PC-9 (cell line): ENCODE results near the gene HSPB8.

Experiments used
- EZH2 ChIP-seq: fragments of 200-600 bp; sonication (generic); IDR thresholded peaks from 2 replicates; pipeline ENCODE4 v1.8.0; 2017; ENCODE audit warnings: antibody characterized with exemption, low read depth
- TF ChIP-seq, protein P1 (sequence below): fragments of 200-600 bp; sonication (generic); conservative IDR thresholded peaks from 2 replicates; pipeline ENCODE4 v1.6.1; 2017; ENCODE audit warnings: mixed run types, antibody characterized with exemption, mild to moderate bottlenecking, moderate library complexity

DNA sequence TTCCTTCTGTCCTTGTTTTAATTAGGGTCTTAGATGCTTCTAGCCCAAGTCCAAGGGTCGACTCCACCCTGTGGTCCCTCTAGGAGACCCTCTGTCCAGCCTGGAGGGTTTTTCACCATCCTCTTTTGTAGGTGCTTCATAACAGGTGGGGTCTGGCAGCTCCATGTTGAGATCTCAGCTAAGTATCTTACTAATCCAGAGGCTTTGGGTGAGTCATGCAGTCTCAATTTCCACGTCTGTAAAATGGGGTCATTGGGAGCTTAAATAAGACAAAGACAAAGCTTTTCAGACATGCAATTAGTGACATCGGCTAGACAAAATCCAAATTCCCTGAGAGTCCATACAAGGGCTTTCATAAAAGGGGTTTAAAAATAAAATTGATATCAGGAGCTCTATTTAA lies 3.2 kb downstream of the HSPB8 start:
- TF ChIP-seq, protein P1, sequence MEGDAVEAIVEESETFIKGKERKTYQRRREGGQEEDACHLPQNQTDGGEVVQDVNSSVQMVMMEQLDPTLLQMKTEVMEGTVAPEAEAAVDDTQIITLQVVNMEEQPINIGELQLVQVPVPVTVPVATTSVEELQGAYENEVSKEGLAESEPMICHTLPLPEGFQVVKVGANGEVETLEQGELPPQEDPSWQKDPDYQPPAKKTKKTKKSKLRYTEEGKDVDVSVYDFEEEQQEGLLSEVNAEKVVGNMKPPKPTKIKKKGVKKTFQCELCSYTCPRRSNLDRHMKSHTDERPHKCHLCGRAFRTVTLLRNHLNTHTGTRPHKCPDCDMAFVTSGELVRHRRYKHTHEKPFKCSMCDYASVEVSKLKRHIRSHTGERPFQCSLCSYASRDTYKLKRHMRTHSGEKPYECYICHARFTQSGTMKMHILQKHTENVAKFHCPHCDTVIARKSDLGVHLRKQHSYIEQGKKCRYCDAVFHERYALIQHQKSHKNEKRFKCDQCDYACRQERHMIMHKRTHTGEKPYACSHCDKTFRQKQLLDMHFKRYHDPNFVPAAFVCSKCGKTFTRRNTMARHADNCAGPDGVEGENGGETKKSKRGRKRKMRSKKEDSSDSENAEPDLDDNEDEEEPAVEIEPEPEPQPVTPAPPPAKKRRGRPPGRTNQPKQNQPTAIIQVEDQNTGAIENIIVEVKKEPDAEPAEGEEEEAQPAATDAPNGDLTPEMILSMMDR: no peak
- TF ChIP-seq EZH2: no peak
